SK-N-SH (cell line): Measurements from ENCODE around the gene D2HGDH.
"Not testable (repeated sequence)": the region's sequence is repeated elsewhere in the genome, so short reads cannot be mapped to it uniquely, and the experiment has no call there.

Experiments used
- GATA2 ChIP-seq: sonication (generic); formaldehyde crosslinking; IDR thresholded peaks from 2 replicates; pipeline ENCODE4 v1.5.0; 2020; ENCODE audit warnings: mild to moderate bottlenecking, missing genetic modification reagents
- POLR2AphosphoS5 ChIP-seq: IDR thresholded peaks from 2 replicates; pipeline ENCODE4 v1.6.1; 2012; ENCODE audit warnings: low read depth, low read length
- TAF1 ChIP-seq: IDR thresholded peaks from 2 replicates; pipeline ENCODE4 v1.6.1; 2012; ENCODE audit warnings: low read depth, mild to moderate bottlenecking, low read length, moderate library complexity, borderline replicate concordance
- TF ChIP-seq, protein P1 (sequence below): fragments of 200-600 bp; sonication (generic); IDR thresholded peaks from 2 replicates; pipeline ENCODE4 v1.6.1; 2017; ENCODE audit warnings: antibody characterized with exemption, mild to moderate bottlenecking, moderate library complexity
- TF ChIP-seq, protein P2 (sequence below): IDR thresholded peaks from 2 replicates; pipeline ENCODE4; 2012
- TF ChIP-seq, protein P3 (sequence below): IDR thresholded peaks from 2 replicates; pipeline ENCODE4 v1.6.1; 2012; ENCODE audit warnings: mild to moderate bottlenecking, low read depth, low read length, moderate library complexity

DNA sequence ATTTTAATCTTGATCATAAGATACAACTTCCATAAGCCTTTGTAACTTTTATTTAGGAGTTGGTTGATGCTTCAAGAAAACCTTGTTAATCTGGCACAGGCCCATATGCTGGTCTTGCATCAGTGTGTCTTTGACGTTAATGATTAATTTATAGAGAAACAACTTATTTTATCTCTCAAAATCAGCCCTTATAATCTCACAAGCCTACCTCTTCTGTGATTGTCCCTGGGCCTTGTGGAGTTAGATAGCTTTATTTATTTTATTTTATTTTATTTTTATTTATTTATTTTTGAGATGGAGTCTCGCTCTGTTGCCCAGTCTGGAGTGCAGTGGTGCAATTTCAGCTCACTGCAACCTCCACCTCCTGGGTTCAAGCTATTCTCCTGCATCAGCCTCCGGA is 47.6 kb downstream of the D2HGDH start:
- TF ChIP-seq TAF1; POLR2AphosphoS5; GATA2 (CRISPR knock-in tag): not testable (repeated sequence)
- TF ChIP-seq, protein P1, sequence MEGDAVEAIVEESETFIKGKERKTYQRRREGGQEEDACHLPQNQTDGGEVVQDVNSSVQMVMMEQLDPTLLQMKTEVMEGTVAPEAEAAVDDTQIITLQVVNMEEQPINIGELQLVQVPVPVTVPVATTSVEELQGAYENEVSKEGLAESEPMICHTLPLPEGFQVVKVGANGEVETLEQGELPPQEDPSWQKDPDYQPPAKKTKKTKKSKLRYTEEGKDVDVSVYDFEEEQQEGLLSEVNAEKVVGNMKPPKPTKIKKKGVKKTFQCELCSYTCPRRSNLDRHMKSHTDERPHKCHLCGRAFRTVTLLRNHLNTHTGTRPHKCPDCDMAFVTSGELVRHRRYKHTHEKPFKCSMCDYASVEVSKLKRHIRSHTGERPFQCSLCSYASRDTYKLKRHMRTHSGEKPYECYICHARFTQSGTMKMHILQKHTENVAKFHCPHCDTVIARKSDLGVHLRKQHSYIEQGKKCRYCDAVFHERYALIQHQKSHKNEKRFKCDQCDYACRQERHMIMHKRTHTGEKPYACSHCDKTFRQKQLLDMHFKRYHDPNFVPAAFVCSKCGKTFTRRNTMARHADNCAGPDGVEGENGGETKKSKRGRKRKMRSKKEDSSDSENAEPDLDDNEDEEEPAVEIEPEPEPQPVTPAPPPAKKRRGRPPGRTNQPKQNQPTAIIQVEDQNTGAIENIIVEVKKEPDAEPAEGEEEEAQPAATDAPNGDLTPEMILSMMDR: not testable (repeated sequence)
- TF ChIP-seq, protein P2, sequence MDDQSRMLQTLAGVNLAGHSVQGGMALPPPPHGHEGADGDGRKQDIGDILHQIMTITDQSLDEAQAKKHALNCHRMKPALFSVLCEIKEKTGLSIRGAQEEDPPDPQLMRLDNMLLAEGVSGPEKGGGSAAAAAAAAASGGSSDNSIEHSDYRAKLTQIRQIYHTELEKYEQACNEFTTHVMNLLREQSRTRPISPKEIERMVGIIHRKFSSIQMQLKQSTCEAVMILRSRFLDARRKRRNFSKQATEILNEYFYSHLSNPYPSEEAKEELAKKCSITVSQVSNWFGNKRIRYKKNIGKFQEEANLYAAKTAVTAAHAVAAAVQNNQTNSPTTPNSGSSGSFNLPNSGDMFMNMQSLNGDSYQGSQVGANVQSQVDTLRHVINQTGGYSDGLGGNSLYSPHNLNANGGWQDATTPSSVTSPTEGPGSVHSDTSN: not testable (repeated sequence)
- TF ChIP-seq, protein P3, sequence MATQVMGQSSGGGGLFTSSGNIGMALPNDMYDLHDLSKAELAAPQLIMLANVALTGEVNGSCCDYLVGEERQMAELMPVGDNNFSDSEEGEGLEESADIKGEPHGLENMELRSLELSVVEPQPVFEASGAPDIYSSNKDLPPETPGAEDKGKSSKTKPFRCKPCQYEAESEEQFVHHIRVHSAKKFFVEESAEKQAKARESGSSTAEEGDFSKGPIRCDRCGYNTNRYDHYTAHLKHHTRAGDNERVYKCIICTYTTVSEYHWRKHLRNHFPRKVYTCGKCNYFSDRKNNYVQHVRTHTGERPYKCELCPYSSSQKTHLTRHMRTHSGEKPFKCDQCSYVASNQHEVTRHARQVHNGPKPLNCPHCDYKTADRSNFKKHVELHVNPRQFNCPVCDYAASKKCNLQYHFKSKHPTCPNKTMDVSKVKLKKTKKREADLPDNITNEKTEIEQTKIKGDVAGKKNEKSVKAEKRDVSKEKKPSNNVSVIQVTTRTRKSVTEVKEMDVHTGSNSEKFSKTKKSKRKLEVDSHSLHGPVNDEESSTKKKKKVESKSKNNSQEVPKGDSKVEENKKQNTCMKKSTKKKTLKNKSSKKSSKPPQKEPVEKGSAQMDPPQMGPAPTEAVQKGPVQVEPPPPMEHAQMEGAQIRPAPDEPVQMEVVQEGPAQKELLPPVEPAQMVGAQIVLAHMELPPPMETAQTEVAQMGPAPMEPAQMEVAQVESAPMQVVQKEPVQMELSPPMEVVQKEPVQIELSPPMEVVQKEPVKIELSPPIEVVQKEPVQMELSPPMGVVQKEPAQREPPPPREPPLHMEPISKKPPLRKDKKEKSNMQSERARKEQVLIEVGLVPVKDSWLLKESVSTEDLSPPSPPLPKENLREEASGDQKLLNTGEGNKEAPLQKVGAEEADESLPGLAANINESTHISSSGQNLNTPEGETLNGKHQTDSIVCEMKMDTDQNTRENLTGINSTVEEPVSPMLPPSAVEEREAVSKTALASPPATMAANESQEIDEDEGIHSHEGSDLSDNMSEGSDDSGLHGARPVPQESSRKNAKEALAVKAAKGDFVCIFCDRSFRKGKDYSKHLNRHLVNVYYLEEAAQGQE: not testable (repeated sequence)
